CD4-positive, alpha-beta T cell treated with Interleukin-6 for 4 hours (primary cell): ENCODE data around the gene AACS.
A peak's percentile ranks its signal among the peaks of the same experiment; 100 is the strongest.
"Not testable (repeated sequence)": the region's sequence is repeated elsewhere in the genome, so short reads cannot be mapped to it uniquely, and the experiment has no call there.

ENCODE experiments used
- DNase-seq: peaks from one replicate; pipeline ENCODE4 v3.0.0-alpha.2; 2020; ENCODE audit warnings: mixed read lengths

AACS gene, protein sequence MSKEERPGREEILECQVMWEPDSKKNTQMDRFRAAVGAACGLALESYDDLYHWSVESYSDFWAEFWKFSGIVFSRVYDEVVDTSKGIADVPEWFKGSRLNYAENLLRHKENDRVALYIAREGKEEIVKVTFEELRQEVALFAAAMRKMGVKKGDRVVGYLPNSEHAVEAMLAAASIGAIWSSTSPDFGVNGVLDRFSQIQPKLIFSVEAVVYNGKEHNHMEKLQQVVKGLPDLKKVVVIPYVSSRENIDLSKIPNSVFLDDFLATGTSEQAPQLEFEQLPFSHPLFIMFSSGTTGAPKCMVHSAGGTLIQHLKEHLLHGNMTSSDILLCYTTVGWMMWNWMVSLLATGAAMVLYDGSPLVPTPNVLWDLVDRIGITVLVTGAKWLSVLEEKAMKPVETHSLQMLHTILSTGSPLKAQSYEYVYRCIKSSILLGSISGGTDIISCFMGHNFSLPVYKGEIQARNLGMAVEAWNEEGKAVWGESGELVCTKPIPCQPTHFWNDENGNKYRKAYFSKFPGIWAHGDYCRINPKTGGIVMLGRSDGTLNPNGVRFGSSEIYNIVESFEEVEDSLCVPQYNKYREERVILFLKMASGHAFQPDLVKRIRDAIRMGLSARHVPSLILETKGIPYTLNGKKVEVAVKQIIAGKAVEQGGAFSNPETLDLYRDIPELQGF

GRCh38 chr12:125065021-125065918 lies at the start of gene AACS:
AACS (plus strand) TSS chr12:125065435; CDS start chr12:125065585, 150 bp downstream.
- DNase-seq = peak; percentile 85

GRCh38 chr12:125015680-125016310 lies 49.4 kb upstream of the AACS start:
- DNase-seq = no peak

GRCh38 chr12:125017801-125018200 lies 47.4 kb upstream of the AACS start:
- DNase-seq = no peak

DNA sequence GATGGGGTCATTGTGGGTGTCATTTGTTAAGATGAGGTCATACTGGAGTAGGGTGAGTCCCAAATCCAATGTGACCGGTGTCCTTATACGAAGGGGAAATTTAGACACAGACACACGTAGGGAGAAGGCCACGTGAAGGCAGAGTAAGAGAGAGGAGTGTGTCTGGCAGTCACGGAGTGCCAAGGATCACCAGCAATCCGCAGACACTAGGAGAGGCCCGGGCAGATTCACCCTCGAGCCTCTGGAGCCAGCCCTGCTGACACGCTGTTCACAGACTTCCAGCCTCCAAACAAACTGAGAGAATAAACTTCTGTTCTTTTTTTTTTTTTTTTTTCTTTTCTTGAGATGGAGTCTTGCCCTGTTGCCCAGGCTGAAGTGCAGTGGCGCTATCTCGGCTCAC lies 46.9 kb upstream of the AACS start:
- no peak for DNase-seq

DNA sequence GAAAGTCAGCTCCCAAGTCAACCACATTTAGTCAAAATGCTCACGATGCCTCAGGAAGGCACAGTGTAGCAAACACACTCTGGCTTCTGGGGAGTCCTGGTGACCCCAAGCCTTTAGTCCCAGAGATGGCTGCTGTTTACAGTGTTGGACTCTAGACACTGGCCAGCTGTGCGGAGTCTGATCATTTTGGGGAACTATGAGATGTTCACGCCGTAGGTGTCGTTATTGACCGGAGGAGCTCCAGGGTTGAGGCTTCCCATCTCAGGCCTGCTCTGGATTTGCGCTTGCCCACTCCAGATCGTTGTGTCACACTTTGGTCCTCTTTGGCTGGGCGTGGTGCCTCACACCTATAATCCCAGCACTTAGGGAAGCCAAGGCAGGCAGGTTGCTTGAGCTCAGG lies 44.1 kb upstream of the AACS start:
- no peak for DNase-seq

GRCh38 chr12:125021771-125022170 lies 43.5 kb upstream of the AACS start:
- no peak for DNase-seq

DNA sequence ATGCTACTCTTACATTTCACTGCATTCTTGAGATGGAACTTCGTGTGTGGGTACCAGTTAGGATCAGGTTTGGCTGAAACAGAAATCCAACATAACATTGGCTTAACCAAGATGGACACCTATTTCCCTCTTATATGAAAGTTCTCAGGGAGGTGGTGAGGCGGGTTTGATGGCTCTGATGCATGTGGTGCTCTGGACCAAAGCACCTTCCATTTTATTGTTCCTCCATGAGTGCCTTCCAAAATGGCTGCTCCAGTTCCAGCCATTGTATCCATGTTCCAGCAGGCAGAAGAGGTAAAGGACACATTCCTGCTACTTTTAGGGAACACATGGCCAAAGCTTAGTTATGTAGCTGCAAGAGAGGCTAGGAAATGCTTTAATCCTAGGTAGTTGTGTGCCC lies 42.2 kb upstream of the AACS start:
- DNase-seq = no peak

DNA sequence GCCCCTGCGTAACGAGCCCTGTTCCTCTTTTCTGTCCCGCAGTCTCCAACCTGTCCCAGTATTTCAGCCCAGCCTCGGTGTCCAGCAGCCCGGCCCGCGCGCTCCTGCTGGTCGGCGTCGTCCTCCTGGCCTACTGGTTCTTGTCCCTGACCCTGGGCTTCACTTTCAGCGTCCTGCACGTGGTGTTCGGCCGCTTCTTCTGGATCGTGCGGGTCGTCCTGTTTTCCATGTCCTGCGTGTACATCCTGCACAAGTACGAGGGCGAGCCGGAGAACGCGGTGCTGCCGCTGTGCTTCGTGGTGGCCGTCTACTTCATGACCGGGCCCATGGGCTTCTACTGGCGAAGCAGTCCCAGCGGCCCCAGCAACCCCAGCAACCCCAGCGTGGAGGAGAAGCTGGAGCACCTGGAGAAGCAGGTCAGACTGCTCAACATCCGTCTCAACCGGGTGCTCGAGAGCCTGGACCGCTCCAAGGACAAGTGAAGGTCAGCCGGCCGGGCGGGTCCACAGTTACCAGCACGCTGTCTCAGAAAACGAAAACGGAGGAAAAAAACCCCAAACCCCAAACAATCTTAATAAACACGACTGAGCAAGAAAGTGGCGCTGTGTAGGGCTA lies 40.2 kb upstream of the AACS start:
- no peak for DNase-seq

DNA sequence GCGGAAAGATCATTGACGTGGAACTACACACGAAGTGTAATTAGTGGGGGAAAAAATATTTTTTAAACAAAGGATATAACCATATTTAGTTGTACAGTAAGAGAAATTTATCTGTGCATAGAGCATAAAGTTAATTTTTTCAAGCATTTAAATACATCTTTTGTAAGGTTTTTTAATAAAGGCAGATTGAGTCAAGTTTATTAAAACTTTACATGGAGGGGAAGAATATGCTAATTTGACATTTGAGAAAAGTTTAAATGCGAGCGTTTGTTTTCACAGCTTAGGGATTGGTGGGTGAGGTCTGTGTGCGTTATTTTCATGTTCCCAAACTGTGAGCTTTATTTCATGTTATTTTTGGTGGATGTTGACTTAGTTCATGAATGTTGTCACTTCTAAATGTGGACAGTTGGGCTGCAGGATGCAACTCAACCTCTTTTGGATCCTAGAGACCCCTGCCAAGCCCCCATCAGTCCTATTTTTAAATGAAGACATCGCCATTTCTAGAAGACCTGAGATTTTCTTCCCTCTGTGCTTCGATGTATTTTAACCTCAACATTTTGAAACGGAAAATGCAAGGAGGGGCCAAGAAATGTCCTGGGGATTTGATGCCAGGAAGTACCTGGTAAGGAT lies 39.5 kb upstream of the AACS start:
- no peak for DNase-seq

GRCh38 chr12:125028106-125028505 lies 37.1 kb upstream of the AACS start:
- DNase-seq = no peak

DNA sequence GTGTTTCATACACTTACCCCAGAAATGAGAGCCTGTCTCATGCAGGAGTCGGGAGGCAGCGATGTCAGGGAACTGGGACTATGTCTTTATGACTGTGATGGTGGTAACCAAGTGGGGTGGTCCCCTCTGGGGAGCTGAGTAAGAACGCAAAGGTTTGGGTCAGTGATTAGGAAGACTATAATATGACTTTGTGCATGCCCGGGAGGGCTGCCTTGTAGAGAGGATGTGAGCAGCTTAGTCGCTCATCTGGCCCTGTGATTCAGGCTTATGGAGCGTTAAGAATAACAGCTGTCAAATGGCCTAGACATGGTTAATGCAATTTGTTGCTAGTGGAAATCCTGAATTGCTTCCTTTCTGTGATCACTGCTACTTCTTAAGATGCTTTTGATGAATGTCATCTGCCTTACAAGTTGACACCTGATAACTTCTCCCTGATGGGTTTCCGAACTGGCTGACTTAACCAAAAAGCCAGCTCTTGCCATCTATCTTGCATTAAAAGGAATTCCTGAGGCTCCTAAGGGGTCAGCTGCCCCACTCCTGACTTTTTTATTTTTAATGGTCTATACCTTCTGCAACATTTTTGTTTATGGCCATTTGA lies 35.4 kb upstream of the AACS start:
- no peak for DNase-seq

GRCh38 chr12:125031471-125031870 lies 33.8 kb upstream of the AACS start:
- not testable (repeated sequence) for DNase-seq

GRCh38 chr12:125032466-125033152 lies 32.6 kb upstream of the AACS start:
- DNase-seq = no peak

GRCh38 chr12:125033288-125033687 lies 31.9 kb upstream of the AACS start:
- DNase-seq = no peak

DNA sequence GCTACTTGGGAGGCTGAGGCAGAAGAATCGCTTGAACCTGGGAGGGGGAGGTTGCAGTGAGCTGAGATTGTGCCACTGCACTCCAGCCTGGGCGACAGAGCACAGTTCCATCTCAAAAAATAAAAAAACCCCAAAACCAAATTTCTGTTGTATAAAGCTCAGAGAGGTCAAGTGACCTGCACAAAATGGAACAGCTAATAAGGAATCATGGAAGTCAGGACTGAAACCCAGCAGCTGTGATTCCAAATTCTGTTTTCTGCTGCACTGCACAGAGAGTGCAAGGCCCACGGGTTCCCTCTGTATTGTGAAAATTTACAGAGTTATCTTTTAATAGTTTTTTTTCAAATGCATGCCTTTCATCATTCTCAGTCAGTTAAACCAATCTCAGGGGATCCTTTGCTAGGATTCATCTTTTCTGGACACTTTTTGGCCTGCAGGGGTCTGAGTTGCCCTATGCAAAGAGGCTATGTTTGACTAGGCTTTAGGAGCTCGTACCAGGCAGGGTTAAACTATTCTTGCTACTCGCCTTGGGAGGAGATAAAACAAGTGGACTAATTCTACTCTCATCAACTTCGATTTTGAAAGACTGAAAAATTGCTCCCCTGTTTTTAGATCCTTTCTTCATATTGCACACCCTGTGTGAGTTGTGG lies 26.1 kb upstream of the AACS start:
- DNase-seq = no peak

GRCh38 chr12:125049093-125049458 lies 16.2 kb upstream of the AACS start:
- no peak for DNase-seq

DNA sequence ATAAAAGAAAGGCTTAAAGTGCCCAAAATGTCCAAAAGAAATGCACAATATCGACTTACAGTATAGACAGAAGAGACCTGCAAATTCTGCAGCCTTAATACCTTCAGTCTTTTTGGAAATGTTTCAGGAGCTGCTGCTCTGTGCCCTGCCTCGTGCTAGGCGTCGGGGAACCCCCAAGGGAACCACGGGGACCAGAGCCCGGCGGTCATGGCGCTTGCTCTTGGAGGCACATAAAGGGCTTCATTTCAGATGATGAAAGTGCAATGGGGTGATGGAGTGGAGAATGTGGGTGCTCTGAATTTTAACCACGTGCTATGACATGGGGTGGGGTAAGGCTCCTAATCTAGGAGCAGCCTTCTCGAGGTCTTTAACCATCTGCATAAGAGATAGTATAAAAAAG lies 14.8 kb upstream of the AACS start:
- DNase-seq = no peak

DNA sequence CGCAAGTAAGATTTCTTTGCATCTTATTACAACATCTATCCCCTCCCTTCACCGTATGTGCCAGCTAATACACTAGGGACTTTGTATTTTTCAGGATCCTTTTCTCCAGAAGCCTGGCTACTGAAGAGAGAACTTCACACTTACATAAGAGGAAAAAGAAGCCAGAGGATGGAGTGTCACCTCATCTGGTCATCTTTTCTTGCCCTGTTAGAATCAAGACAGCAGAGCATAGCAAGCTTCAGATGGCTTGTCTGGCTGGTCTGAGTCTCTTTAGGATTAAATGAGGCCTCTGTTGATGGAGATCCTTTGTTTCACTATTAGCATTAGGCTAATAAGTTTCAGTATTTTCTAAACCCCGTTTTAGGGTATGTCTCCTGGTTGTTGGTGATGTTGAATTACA lies 14.4 kb upstream of the AACS start:
- no peak for DNase-seq

- no peak for DNase-seq
Observed at GRCh38 chr12:125053821-125054220, 11.4 kb upstream of the AACS start.

DNA sequence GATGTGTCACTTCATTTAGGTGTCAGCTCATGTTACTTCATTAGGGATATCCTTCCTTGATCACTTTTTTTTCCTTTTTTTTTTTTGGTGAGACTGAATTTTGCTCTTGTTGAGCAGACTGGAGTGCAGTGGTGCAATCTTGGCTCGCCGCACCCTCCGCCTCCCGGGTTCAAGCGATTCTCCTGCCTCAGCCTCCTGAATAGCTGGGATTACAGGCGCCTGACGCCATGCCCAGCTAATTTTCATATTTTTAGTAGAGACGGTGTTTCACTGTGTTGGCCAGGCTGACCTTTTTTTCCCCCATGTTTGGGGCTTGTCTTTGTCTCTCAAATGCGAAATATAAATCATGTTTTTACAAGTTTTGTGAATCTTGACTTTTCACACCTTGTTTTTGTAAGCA lies 9.6 kb upstream of the AACS start:
- DNase-seq = no peak
